ENCODE measurements around the gene BRD9.

DNA sequence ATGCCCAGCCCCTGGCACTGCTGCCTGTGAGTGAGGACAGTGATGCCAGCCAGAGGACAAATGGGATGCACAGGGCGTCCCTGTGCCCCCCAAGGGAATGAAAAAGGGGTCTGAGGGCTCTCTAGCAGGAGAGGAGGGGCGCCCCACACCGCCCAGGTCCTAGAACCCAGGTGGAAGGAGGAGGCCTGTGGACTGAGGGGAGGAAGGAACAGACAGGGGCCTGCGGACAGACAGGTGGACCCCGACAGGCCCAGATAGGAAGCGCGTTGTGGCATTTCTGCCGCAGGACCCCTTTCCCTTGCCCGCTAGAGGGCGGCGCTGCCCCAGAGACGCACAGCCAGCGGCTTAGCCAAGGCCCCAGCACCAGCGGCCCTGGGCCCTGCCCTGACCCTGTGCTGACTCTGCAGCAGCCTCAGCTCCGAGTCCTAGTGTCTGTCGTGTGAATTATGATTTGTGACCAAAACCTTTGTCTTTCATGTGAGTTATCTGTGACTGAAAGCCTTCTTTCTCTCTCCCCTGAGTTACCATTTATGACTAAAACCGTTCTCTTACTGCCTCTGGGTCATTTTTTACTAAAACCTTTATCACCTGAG, 30.8 kb upstream of the BRD9 start:
- TF ChIP-seq, protein P1, sequence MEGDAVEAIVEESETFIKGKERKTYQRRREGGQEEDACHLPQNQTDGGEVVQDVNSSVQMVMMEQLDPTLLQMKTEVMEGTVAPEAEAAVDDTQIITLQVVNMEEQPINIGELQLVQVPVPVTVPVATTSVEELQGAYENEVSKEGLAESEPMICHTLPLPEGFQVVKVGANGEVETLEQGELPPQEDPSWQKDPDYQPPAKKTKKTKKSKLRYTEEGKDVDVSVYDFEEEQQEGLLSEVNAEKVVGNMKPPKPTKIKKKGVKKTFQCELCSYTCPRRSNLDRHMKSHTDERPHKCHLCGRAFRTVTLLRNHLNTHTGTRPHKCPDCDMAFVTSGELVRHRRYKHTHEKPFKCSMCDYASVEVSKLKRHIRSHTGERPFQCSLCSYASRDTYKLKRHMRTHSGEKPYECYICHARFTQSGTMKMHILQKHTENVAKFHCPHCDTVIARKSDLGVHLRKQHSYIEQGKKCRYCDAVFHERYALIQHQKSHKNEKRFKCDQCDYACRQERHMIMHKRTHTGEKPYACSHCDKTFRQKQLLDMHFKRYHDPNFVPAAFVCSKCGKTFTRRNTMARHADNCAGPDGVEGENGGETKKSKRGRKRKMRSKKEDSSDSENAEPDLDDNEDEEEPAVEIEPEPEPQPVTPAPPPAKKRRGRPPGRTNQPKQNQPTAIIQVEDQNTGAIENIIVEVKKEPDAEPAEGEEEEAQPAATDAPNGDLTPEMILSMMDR (optimal IDR thresholded peaks at IDR 0.05 in 1 of 3, IDR thresholded peaks at IDR 0.05 in 1 of 3, conservative IDR thresholded peaks at IDR 0.05 in 1 of 3; ENCODE audit: extremely low read depth in 1 of 3, insufficient read depth in 2 of 3, low read length in 3 of 3) = peak; percentile 60 to 95 (median 88)
- TF ChIP-seq EZH2 (IDR thresholded peaks at IDR 0.05; ENCODE audit: low read length) = no peak
